Calu3 (cell line): ENCODE results near the gene NRL. TPM values are rescaled to one million over a fixed set of nuclear protein-coding genes. Genes with fewer than 3 reads are reported as not detected.

Experiments used
- BruUV-seq: library from RNA; stranded (reverse); fragments of 400-500 nt; replicated peaks from 2 replicates; lab custom pipeline; 2021; lab: Mats Ljungman, UMichigan
- CTCF ChIA-PET: fragments of 300-600 bp; sonication (Branson Sonifier 250); formaldehyde crosslinking; loops from one replicate; lab custom pipeline; 2022; ENCODE audit warnings: antibody characterized with exemption; lab: Charles Lee
- DNase-seq: peaks from one replicate; pipeline ENCODE4 v3.0.0; 2022
- H3K27ac Mint-ChIP-seq: one replicate; pipeline ENCODE4 v1.8.0; 2022; ENCODE audit warnings: mixed read lengths; ENCODE audit not compliant: unreplicated experiment
- H3K27me3 Mint-ChIP-seq: one replicate; pipeline ENCODE4 v1.8.0; 2022; ENCODE audit warnings: mixed read lengths; ENCODE audit not compliant: unreplicated experiment
- H3K36me3 Mint-ChIP-seq: one replicate; pipeline ENCODE4 v1.8.0; 2022; ENCODE audit warnings: mild to moderate bottlenecking, moderate library complexity, mixed read lengths; ENCODE audit not compliant: insufficient read depth, unreplicated experiment
- H3K4me1 Mint-ChIP-seq: one replicate; pipeline ENCODE4 v1.8.0; 2022; ENCODE audit warnings: mild to moderate bottlenecking, low read depth, mixed read lengths; ENCODE audit not compliant: unreplicated experiment
- H3K4me3 Mint-ChIP-seq: one replicate; pipeline ENCODE4 v1.8.0; 2022; ENCODE audit warnings: mild to moderate bottlenecking, low read depth, moderate library complexity, mixed read lengths; ENCODE audit not compliant: unreplicated experiment
- H3K9me3 Mint-ChIP-seq: one replicate; pipeline ENCODE4 v1.8.0; 2022; ENCODE audit warnings: low read depth, mixed read lengths; ENCODE audit not compliant: unreplicated experiment
- CTCF ChIP-seq: fragments of 200-600 bp; IDR thresholded peaks from one replicate; pipeline ENCODE4 v1.8.0; 2022; ENCODE audit warnings: antibody characterized with exemption; ENCODE audit not compliant: unreplicated experiment
- intact Hi-C: fragments of 100-400 bp; cut with micrococcal nuclease; formaldehyde crosslinking; loops from one replicate; pipeline ENCODE4 v1.10.0; 2022; ENCODE audit not compliant: unreplicated experiment
- total RNA-seq: library from RNA; stranded (reverse); gene quantifications from 2 replicates; pipeline ENCODE4 v1.2.3, GENCODE V29; 2022

Gene NRL
- total RNA-seq, 1 experiment from 2014 or later, result 2.3 TPM

- intact Hi-C loops, result no loop called here
- no TSS peak for BruUV-seq
- H3K27ac Mint-ChIP-seq, result no peak overlapping the region
- H3K27me3 Mint-ChIP-seq, result peaks cover 51% of the 10 kb centered on the region
- no peaks in the 10 kb centered on the region for H3K4me1 Mint-ChIP-seq
- DNase-seq, result no peak
- CTCF ChIA-PET, result no interaction called here
- H3K4me3 Mint-ChIP-seq, result no peak overlapping the region
- H3K36me3 Mint-ChIP-seq, result peaks cover under 1% of the 10 kb centered on the region
- H3K9me3 Mint-ChIP-seq, result no peaks in the 10 kb centered on the region
- TF ChIP-seq CTCF, result no peak
Observed at GRCh38 chr14:24075485-24076301, 39.1 kb downstream of the NRL start.

GRCh38 chr14:24074625-24075484, 39.9 kb downstream of the NRL start:
- no peak for TF ChIP-seq CTCF
- CTCF ChIA-PET, result no interaction called here
- H3K36me3 Mint-ChIP-seq, result no peaks in the 10 kb centered on the region
- no peaks in the 10 kb centered on the region for H3K4me1 Mint-ChIP-seq
- BruUV-seq, result no TSS peak
- no peak for DNase-seq
- H3K9me3 Mint-ChIP-seq, result no peaks in the 10 kb centered on the region
- H3K27me3 Mint-ChIP-seq, result peaks cover 58% of the 10 kb centered on the region
- no peak overlapping the region for H3K27ac Mint-ChIP-seq
- intact Hi-C loops, result no loop called here
- no peak overlapping the region for H3K4me3 Mint-ChIP-seq

GRCh38 chr14:24072881-24073877, 41.6 kb downstream of the NRL start:
- Mint-ChIP-seq H3K27ac (no peak overlapping the region), H3K9me3 (no peaks in the 10 kb centered on the region), H3K4me3 (no peak overlapping the region), H3K4me1 (no peaks in the 10 kb centered on the region), H3K27me3 (peaks cover 64% of the 10 kb centered on the region), H3K36me3 (no peaks in the 10 kb centered on the region)
- no peak for TF ChIP-seq CTCF
- no TSS peak for BruUV-seq
- no peak for DNase-seq
- CTCF ChIA-PET, result interaction anchor here (0.6 to 1.1 kb wide), 2 partner anchors 17 to 80 kb away, joined by 3 read pairs; no protein-coding TSS in a partner anchor
- intact Hi-C loops, result no loop called here

GRCh38 chr14:24072436-24072835, 42.3 kb downstream of the NRL start:
- CTCF ChIA-PET, result interaction anchor here (0.6 to 1.1 kb wide), 2 partner anchors 18 to 79 kb away, joined by 3 read pairs; no protein-coding TSS in a partner anchor
- no peaks in the 10 kb centered on the region for H3K36me3 Mint-ChIP-seq
- H3K4me3 Mint-ChIP-seq, result no peak overlapping the region
- intact Hi-C loops, result no loop called here
- H3K9me3 Mint-ChIP-seq, result no peaks in the 10 kb centered on the region
- no peak for DNase-seq
- H3K27me3 Mint-ChIP-seq, result peaks cover 71% of the 10 kb centered on the region
- H3K27ac Mint-ChIP-seq, result no peak overlapping the region
- no peaks in the 10 kb centered on the region for H3K4me1 Mint-ChIP-seq
- BruUV-seq, result no TSS peak
- no peak for TF ChIP-seq CTCF
